ENCODE data around the gene ADAMTS17.
"Not testable (repeated sequence)": the region's sequence is repeated elsewhere in the genome, so short reads cannot be mapped to it uniquely, and the experiment has no call there.

Gene ADAMTS17

GRCh38 chr15:100081454-100081853, 260.3 kb downstream of the ADAMTS17 start:
- DNase-seq (ENCODE audit: low spot score in 2 of 2) (no peak), ATAC-seq (no peak)
- Mint-ChIP-seq H3K36me3 (no peaks in the 10 kb centered on the region), H3K9me3 (no peaks in the 10 kb centered on the region), H3K4me1 (no peaks in the 10 kb centered on the region), H3K27ac (no peak overlapping the region), H3K4me3 (no peak overlapping the region)

GRCh38 chr15:100078511-100079220, 263.1 kb downstream of the ADAMTS17 start:
- no peaks in the 10 kb centered on the region for H3K4me1 Mint-ChIP-seq
- H3K4me3 Mint-ChIP-seq: no peak overlapping the region
- H3K27ac Mint-ChIP-seq: no peak overlapping the region
- no peaks in the 10 kb centered on the region for H3K36me3 Mint-ChIP-seq
- DNase-seq (ENCODE audit: low spot score in 2 of 2): no peak
- no peaks in the 10 kb centered on the region for H3K9me3 Mint-ChIP-seq
- no peak for ATAC-seq

GRCh38 chr15:100075229-100075628, 266.5 kb downstream of the ADAMTS17 start:
- Mint-ChIP-seq H3K9me3 (peaks cover 3% of the 10 kb centered on the region), H3K4me1 (no peaks in the 10 kb centered on the region), H3K27ac (no peak overlapping the region), H3K4me3 (no peak overlapping the region), H3K36me3 (no peaks in the 10 kb centered on the region)
- no peak for ATAC-seq
- DNase-seq (ENCODE audit: low spot score in 2 of 2): no peak

DNA sequence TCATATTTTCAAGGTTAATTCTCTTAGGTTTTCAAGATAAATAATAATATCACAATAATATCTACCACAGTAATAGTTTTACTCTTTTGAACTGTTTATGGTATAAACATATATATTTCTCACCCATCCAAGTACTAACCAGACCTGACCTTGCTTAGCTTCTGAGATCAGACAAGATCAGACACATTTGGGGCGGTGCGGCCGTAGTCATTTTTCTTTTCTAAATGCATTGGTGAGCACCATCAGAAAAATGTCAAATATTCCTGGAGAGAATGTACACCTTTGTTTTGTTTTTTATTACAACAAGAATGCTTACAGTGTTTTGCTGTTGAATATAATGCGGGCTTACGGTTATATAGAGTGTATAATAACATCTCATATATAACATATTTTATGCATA, 267.8 kb downstream of the ADAMTS17 start:
- no peak overlapping the region for H3K4me3 Mint-ChIP-seq
- H3K4me1 Mint-ChIP-seq: no peaks in the 10 kb centered on the region
- H3K9me3 Mint-ChIP-seq: peaks cover 5% of the 10 kb centered on the region
- DNase-seq (ENCODE audit: low spot score in 2 of 2) (no peak), ATAC-seq (no peak)
- no peak overlapping the region for H3K27ac Mint-ChIP-seq
- H3K36me3 Mint-ChIP-seq: no peaks in the 10 kb centered on the region

DNA sequence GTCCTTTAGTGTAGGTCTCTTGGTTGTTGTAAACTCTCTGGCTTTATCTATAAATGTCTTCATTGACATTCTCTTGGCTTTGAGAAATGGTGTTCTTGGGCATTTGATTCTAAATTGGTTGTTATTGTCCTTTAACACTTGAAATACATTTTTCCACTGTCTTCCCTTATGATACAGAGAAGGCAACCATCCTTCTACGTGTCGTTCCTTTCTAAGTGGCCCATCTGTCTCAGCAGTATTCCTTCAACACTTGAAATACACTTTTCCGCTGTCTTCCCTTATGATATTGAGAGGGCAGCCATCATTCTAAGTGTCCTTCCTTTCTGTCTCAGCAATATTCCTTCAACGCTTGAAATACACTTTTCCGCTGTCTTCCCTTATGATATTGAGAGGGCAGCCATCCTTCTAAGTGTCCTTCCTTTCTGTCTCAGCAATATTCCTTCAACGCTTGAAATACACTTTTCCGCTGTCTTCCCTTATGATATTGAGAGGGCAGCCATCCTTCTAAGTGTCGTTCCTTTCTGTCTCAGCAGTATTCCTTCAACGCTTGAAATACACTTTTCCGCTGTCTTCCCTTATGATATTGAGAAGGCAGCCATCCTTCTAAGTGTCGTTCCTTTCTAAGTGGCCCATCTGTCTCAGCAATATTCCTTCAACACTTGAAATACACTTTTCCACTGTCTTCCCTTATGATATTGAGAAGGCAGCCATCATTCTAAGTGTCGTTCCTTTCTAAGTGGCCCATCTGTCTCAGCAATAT, 275.1 kb downstream of the ADAMTS17 start:
- H3K4me1 Mint-ChIP-seq; H3K9me3 Mint-ChIP-seq; H3K27ac Mint-ChIP-seq; ATAC-seq; H3K36me3 Mint-ChIP-seq; H3K4me3 Mint-ChIP-seq; DNase-seq (ENCODE audit: low spot score in 2 of 2): not testable (repeated sequence)

DNA sequence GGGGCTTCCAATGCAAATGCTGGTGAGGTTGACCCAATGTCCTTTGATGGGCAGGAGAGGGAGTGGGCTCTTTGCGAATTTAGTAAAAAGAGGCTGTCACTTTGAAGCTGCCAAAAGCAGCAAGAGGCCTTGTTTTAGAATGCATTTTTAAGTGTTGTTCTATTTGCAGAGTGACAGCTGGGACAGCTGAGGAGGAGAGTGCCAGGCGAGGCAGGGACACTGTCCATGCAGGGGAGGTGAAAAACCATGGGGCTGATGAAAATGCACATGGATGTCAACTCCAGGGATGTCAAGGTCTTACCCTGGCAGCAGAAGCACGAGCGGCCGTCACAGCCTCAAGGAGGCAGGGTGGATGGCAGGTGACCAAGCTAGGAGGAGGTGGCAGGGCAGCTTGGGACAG, 279.8 kb downstream of the ADAMTS17 start:
- ATAC-seq (no peak), DNase-seq (ENCODE audit: low spot score in 2 of 2) (no peak)
- Mint-ChIP-seq H3K9me3 (no peaks in the 10 kb centered on the region), H3K36me3 (no peaks in the 10 kb centered on the region), H3K27ac (no peak overlapping the region), H3K4me3 (no peak overlapping the region), H3K4me1 (no peaks in the 10 kb centered on the region)

DNA sequence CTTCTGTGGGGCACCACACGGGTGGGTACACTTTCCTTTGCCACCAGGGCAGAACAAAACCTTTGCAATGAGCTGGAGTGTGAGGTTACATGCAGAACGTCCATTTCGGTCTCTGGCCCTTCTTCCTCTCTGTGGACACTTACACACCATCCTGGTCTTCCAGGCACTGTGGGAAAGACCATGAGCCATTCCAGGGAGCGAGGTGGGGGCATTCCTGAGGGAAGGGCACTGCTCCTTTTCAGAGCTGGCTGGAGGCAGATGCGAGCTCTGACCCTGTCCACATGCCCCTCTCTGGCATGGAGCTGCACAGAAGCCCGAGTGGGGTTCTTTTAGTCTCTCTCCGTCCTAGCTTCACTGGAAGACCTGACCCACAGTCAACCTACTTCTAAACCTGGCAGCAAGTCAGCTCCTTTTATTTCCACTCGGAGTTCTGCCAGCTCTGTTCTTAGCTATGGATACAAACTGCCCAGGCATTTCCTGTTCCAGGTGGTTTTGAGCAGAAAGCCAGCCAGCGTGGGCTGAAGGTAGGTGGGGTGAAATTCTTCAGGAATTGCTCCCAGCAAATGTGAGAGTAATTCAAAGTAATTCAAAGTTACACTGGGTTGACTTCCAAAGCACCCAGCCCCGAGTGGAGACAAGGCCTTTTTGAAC, 281.4 kb downstream of the ADAMTS17 start:
- Mint-ChIP-seq H3K36me3 (no peaks in the 10 kb centered on the region), H3K27ac (no peak overlapping the region), H3K9me3 (no peaks in the 10 kb centered on the region), H3K4me1 (no peaks in the 10 kb centered on the region), H3K4me3 (no peak overlapping the region)
- ATAC-seq (no peak), DNase-seq (ENCODE audit: low spot score in 2 of 2) (no peak)

DNA sequence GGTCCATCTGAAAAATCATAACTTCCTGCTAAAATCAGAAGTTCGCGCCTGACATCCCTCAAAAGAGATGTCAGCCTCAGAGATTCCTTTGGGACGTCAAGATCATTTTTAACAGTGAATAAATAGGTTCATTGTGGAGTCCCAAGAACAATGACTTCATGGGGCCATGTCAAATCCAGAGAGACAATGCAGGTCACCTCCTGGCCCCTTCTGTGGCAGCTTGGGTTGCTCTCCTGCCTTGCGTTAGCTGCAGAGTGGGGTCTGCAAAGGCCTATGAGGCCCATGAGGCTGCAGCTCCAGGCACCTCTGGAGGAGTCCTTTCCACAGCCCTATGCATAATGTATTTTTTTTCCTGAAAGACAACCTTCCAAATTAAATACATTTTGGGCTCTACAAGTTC, 282.3 kb downstream of the ADAMTS17 start:
- Mint-ChIP-seq H3K36me3 (no peaks in the 10 kb centered on the region), H3K27ac (no peak overlapping the region)
- no peak for ATAC-seq

DNA sequence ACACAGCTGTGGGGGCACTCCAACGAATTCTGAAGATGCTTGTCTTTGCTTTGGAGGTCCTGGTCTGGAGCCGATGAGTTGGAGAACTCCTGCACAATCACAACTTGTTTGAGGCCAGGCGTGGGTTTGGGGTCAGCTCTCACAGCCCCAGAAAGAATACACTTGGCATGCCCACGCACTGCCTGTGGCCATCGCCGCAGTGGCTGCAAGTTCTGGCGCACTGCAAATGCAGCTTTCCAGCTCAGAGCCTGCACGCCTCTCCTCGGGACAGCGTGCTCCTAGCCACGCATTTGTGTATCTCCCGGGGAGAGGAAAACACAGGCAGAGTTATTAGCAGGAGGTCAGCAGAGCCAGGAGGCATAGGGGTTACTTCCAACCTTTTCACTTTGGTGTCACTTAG, 282.7 kb downstream of the ADAMTS17 start:
- DNase-seq (ENCODE audit: low spot score in 2 of 2) (no peak), ATAC-seq (no peak)
- Mint-ChIP-seq H3K27ac (no peak overlapping the region), H3K36me3 (no peaks in the 10 kb centered on the region), H3K9me3 (no peaks in the 10 kb centered on the region), H3K4me3 (no peak overlapping the region), H3K4me1 (no peaks in the 10 kb centered on the region)

More for the DNA sequence above, 282.3 kb downstream of the ADAMTS17 start:
- DNase-seq (ENCODE audit: low spot score in 2 of 2): no peak
- Mint-ChIP-seq H3K4me3 (no peak overlapping the region), H3K4me1 (no peaks in the 10 kb centered on the region), H3K9me3 (no peaks in the 10 kb centered on the region)

DNA sequence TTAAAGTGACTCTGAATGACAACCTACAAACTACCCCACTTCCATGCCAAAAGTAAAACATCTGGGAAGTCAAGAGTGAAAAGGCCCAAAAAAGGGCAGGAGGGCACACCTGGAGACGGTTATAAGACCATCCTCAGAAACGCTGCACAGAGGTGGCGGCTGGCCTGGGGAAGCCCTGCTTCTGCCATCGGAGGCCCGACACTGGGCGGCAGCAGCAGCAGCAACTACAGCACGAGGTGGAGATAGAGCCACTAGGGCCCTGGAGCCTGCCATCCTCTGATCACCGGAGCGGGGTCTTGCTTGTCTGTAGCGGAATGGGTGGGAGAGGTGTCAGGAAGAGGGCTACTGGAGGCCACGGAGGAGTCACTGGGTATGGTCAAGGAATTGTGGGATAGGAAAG, 283.3 kb downstream of the ADAMTS17 start:
- DNase-seq (ENCODE audit: low spot score in 2 of 2) (no peak), ATAC-seq (no peak)
- no peak overlapping the region for H3K27ac Mint-ChIP-seq
- H3K9me3 Mint-ChIP-seq: no peaks in the 10 kb centered on the region
- no peaks in the 10 kb centered on the region for H3K36me3 Mint-ChIP-seq
- no peak overlapping the region for H3K4me3 Mint-ChIP-seq
- no peaks in the 10 kb centered on the region for H3K4me1 Mint-ChIP-seq

GRCh38 chr15:100057281-100057680, 284.5 kb downstream of the ADAMTS17 start:
- no peak overlapping the region for H3K4me3 Mint-ChIP-seq
- no peaks in the 10 kb centered on the region for H3K9me3 Mint-ChIP-seq
- H3K36me3 Mint-ChIP-seq: no peaks in the 10 kb centered on the region
- H3K4me1 Mint-ChIP-seq: no peaks in the 10 kb centered on the region
- H3K27ac Mint-ChIP-seq: no peak overlapping the region
- ATAC-seq (no peak), DNase-seq (ENCODE audit: low spot score in 2 of 2) (no peak)

- no peak for ATAC-seq
- no peak overlapping the region for H3K27ac Mint-ChIP-seq
- H3K9me3 Mint-ChIP-seq: no peaks in the 10 kb centered on the region
- DNase-seq (ENCODE audit: low spot score in 2 of 2): no peak
- no peaks in the 10 kb centered on the region for H3K36me3 Mint-ChIP-seq
- no peaks in the 10 kb centered on the region for H3K4me1 Mint-ChIP-seq
- no peak overlapping the region for H3K4me3 Mint-ChIP-seq
Measured at GRCh38 chr15:100056411-100057072, 285.2 kb downstream of the ADAMTS17 start.

DNA sequence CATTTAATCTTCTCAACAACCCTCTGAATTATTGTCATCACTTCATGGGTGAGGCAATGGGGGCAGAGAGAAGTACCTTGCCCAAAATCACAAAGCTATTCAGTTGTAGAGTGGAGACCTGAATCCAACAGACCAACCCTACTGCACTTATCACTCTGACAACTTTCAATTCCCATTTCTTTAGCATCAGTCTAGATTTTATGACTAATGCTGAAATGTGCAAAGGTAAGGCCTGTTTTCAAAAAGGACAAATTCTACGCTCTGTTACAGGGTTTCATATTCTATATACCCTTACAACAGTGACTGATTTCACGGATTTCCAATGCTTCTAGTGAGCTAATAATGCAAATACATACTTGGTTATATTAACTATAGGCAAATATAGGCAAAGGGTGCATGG, 286.0 kb downstream of the ADAMTS17 start:
- H3K9me3 Mint-ChIP-seq: no peaks in the 10 kb centered on the region
- no peaks in the 10 kb centered on the region for H3K4me1 Mint-ChIP-seq
- ATAC-seq (no peak), DNase-seq (ENCODE audit: low spot score in 2 of 2) (no peak)
- no peak overlapping the region for H3K4me3 Mint-ChIP-seq
- no peak overlapping the region for H3K27ac Mint-ChIP-seq
- no peaks in the 10 kb centered on the region for H3K36me3 Mint-ChIP-seq

GRCh38 chr15:100054539-100054938, 287.2 kb downstream of the ADAMTS17 start:
- Mint-ChIP-seq H3K36me3 (no peaks in the 10 kb centered on the region), H3K4me1 (no peaks in the 10 kb centered on the region), H3K4me3 (no peak overlapping the region), H3K9me3 (no peaks in the 10 kb centered on the region), H3K27ac (no peak overlapping the region)
- no peak for DNase-seq (ENCODE audit: low spot score in 2 of 2)
- no peak for ATAC-seq

- Mint-ChIP-seq H3K36me3 (no peaks in the 10 kb centered on the region), H3K4me1 (no peaks in the 10 kb centered on the region), H3K4me3 (no peak overlapping the region), H3K27ac (no peak overlapping the region), H3K9me3 (no peaks in the 10 kb centered on the region)
- no peak for ATAC-seq
- DNase-seq (ENCODE audit: low spot score in 2 of 2): peak in 1 of 2 donors; percentile 29
Measured at GRCh38 chr15:100053474-100054121, 288.2 kb downstream of the ADAMTS17 start.

Measured in stimulated activated effector memory CD8-positive, alpha-beta T cell treated with anti-CD3 and anti-CD28 coated beads, Interleukin-12 subunit alpha, Interleukin-12 subunit beta, amount 100 ng/mL, for 72 hours (primary cell).